Suprapubic skin (tissue), 4 donors: ENCODE data around the gene AGFG2.
"Not testable (repeated sequence)": the region's sequence is repeated elsewhere in the genome, so short reads cannot be mapped to it uniquely, and the experiment has no call there.

Experiments used
- CTCF ChIP-seq, 2 donors: fragments of 200-600 bp in 1 of 2; fragments of 450-650 bp in 1 of 2; sonication (generic) in 1 of 2; IDR thresholded peaks; one replicate each; pipeline ENCODE4 v1.5.1; 2016 to 2019; ENCODE audit warnings: antibody characterized with exemption in 2 of 2, mild to moderate bottlenecking in 1 of 2, moderate library complexity in 1 of 2
- POLR2A ChIP-seq, 2 donors: fragments of 450-650 bp; IDR thresholded peaks; one replicate each; pipeline ENCODE4 v1.6.1; 2017; ENCODE audit warnings: antibody characterized with exemption in 2 of 2, mild to moderate bottlenecking in 2 of 2, moderate library complexity in 2 of 2
- POLR2AphosphoS5 ChIP-seq, 3 donors: sonication (generic); formaldehyde crosslinking; IDR thresholded peaks; one replicate each; pipeline ENCODE4 v1.6.1; 2017; ENCODE audit warnings: antibody characterized with exemption in 3 of 3

- not testable (repeated sequence) for TF ChIP-seq CTCF, POLR2AphosphoS5, POLR2A (IDR thresholded peaks at IDR 0.05)
Observed at GRCh38 chr7:100521909-100522593, 17.0 kb upstream of the AGFG2 start.
